BLaER1 treated with 17β-estradiol and CSF1 and Interleukin-3, amounts not matched to agents 10 nM and 100 nM (cell line): ENCODE data around the gene NKAIN4.

Experiments
- H3K27ac ChIP-seq, 11 experiments: shearing (Covaris generic); formaldehyde crosslinking; 2 replicates each; pipeline ENCODE4 v1.8.1; 2022
- H3K27me3 ChIP-seq, 11 experiments: shearing (Covaris generic); formaldehyde crosslinking; 2 replicates each; pipeline ENCODE4 v1.8.1; 2022
- H3K36me3 ChIP-seq, 11 experiments: shearing (Covaris generic); formaldehyde crosslinking; 2 replicates each; pipeline ENCODE4 v1.8.1; 2022
- H3K4me1 ChIP-seq, 10 experiments: shearing (Covaris generic); formaldehyde crosslinking; 2 replicates each; pipeline ENCODE4 v1.8.1; 2022
- H3K4me2 ChIP-seq, 11 experiments: shearing (Covaris generic); formaldehyde crosslinking; 2 replicates each; pipeline ENCODE4 v1.8.1; 2022
- H3K4me3 ChIP-seq, 10 experiments: shearing (Covaris generic); formaldehyde crosslinking; 2 replicates each; pipeline ENCODE4 v1.8.1; 2022
- H3K9ac ChIP-seq, 11 experiments: shearing (Covaris generic); formaldehyde crosslinking; 2 replicates each; pipeline ENCODE4 v1.8.1; 2022
- H3K9me3 ChIP-seq, 11 experiments: shearing (Covaris generic); formaldehyde crosslinking; replicated peaks in 1 of 11; 2 replicates each; pipeline ENCODE4 v1.8.1; 2022
- H4K20me1 ChIP-seq, 11 experiments: shearing (Covaris generic); formaldehyde crosslinking; 2 replicates each; pipeline ENCODE4 v1.8.1; 2022
- Cebpa-rat ChIP-seq, 11 experiments: shearing (Covaris generic); IDR thresholded peaks; 2 replicates each; pipeline ENCODE4 v1.8.1; 2022

Gene NKAIN4

GRCh38 chr20:63280929-63281545, 26.8 kb upstream of the NKAIN4 start:
- Histone ChIP-seq H3K9me3 (no peaks in the 10 kb centered on the region), H3K36me3 (peaks cover 46 to 89% (median 77%) of the 10 kb centered on the region in 11 experiments), H3K27me3 (no peaks in the 10 kb centered on the region), H3K27ac (peak overlapping the region in 2 of 11 experiments; percentile 23 to 34; a peak in 3 of 22 replicates), H3K4me3 (0 out of 20 replicates have a peak overlapping the region, but pooled peaks of 1 of the 10 experiments have one; percentile 5), H4K20me1 (peaks cover 33 to 100% (median 90%) of the 10 kb centered on the region in 11 experiments), H3K9ac (peak overlapping the region in 6 of 11 experiments; percentile 22 to 78 (median 47); a peak in 9 of 22 replicates), H3K4me2 (peak overlapping the region; percentile 10 to 98 (median 92); a peak in 20 of 22 replicates), H3K4me1 (peaks cover 72 to 89% (median 86%) of the 10 kb centered on the region in 10 experiments)
- no peak for TF ChIP-seq Cebpa-rat (IDR thresholded peaks at IDR 0.05)

- no peak overlapping the region for H3K27ac ChIP-seq
- peaks cover 47 to 89% (median 77%) of the 10 kb centered on the region in 11 experiments for H3K36me3 ChIP-seq
- 0 out of 20 replicates have a peak overlapping the region, but pooled peaks of 1 of the 10 experiments have one; percentile 5 for H3K4me3 ChIP-seq
- peak overlapping the region in 5 of 11 experiments; percentile 11 to 78 (median 51); a peak in 9 of 22 replicates for H3K9ac ChIP-seq
- H3K4me2 ChIP-seq: peak overlapping the region in 9 of 11 experiments; percentile 83 to 98 (median 93); a peak in 18 of 22 replicates
- no peaks in the 10 kb centered on the region for H3K9me3 ChIP-seq
- no peaks in the 10 kb centered on the region for H3K27me3 ChIP-seq
- peaks cover 66 to 82% (median 79%) of the 10 kb centered on the region in 10 experiments for H3K4me1 ChIP-seq
- peaks cover 35 to 100% (median 90%) of the 10 kb centered on the region in 11 experiments for H4K20me1 ChIP-seq
- no peak for TF ChIP-seq Cebpa-rat (IDR thresholded peaks at IDR 0.05)
Measured at GRCh38 chr20:63280371-63280770, 26.1 kb upstream of the NKAIN4 start.

- no peak for TF ChIP-seq Cebpa-rat (IDR thresholded peaks at IDR 0.05)
- H3K9me3 ChIP-seq: no peaks in the 10 kb centered on the region
- H3K4me1 ChIP-seq: peaks cover 64 to 80% (median 78%) of the 10 kb centered on the region in 10 experiments
- H3K36me3 ChIP-seq: peaks cover 47 to 89% (median 80%) of the 10 kb centered on the region in 11 experiments
- H4K20me1 ChIP-seq: peaks cover 39 to 100% (median 93%) of the 10 kb centered on the region in 11 experiments
- H3K4me3 ChIP-seq: no peak overlapping the region
- H3K27ac ChIP-seq: no peak overlapping the region
- peak overlapping the region in 8 of 11 experiments; percentile 83 to 98 (median 93); a peak in 15 of 22 replicates for H3K4me2 ChIP-seq
- no peaks in the 10 kb centered on the region for H3K27me3 ChIP-seq
- peak overlapping the region in 3 of 11 experiments; percentile 43 to 78 (median 51); a peak in 7 of 22 replicates for H3K9ac ChIP-seq
Measured at GRCh38 chr20:63279931-63280330, 25.7 kb upstream of the NKAIN4 start.

GRCh38 chr20:63278661-63279060, 24.4 kb upstream of the NKAIN4 start:
- Histone ChIP-seq H3K27ac (peak overlapping the region in 5 of 11 experiments; percentile 7 to 39 (median 13); a peak in 5 of 22 replicates), H3K4me3 (no peak overlapping the region), H3K4me2 (peak overlapping the region; percentile 13 to 98 (median 66); a peak in 19 of 22 replicates), H3K9ac (peak overlapping the region in 9 of 11 experiments; percentile 4 to 47 (median 13); a peak in 8 of 22 replicates), H3K9me3 (no peaks in the 10 kb centered on the region), H3K27me3 (no peaks in the 10 kb centered on the region), H3K4me1 (peaks cover 63 to 79% (median 77%) of the 10 kb centered on the region in 10 experiments), H3K36me3 (peaks cover 47 to 92% (median 80%) of the 10 kb centered on the region in 11 experiments), H4K20me1 (peaks cover 50 to 100% (median 98%) of the 10 kb centered on the region in 11 experiments)
- no peak for TF ChIP-seq Cebpa-rat (IDR thresholded peaks at IDR 0.05)

- Histone ChIP-seq H3K9ac (peak overlapping the region in 2 of 11 experiments; percentile 19 to 47; a peak in 4 of 22 replicates), H3K36me3 (peaks cover 47 to 82% (median 71%) of the 10 kb centered on the region in 11 experiments), H3K4me3 (no peak overlapping the region; a peak in 1 of 20 replicates), H3K27me3 (no peaks in the 10 kb centered on the region), H3K9me3 (no peaks in the 10 kb centered on the region), H3K4me2 (peak overlapping the region in 10 of 11 experiments; percentile 13 to 98 (median 78); a peak in 20 of 22 replicates), H3K4me1 (peaks cover 54 to 75% (median 70%) of the 10 kb centered on the region in 10 experiments), H3K27ac (no peak overlapping the region), H4K20me1 (peaks cover 55 to 97% (median 92%) of the 10 kb centered on the region in 11 experiments)
- TF ChIP-seq Cebpa-rat (IDR thresholded peaks at IDR 0.05): no peak
Measured at GRCh38 chr20:63277466-63278272, 23.4 kb upstream of the NKAIN4 start.

GRCh38 chr20:63276956-63277355, 22.7 kb upstream of the NKAIN4 start:
- TF ChIP-seq Cebpa-rat (IDR thresholded peaks at IDR 0.05): no peak
- Histone ChIP-seq H3K4me2 (no peak overlapping the region), H3K9ac (0 out of 22 replicates have a peak overlapping the region, but pooled peaks of 1 of the 11 experiments have one; percentile 6), H3K9me3 (no peaks in the 10 kb centered on the region), H4K20me1 (peaks cover 50 to 90% (median 84%) of the 10 kb centered on the region in 11 experiments), H3K27me3 (peaks cover 0 to 2% (median 2%) of the 10 kb centered on the region in 11 experiments; a peak in 11 of 22 replicates), H3K4me1 (peaks cover 49 to 71% (median 65%) of the 10 kb centered on the region in 10 experiments), H3K4me3 (no peak overlapping the region), H3K36me3 (peaks cover 47 to 75% (median 65%) of the 10 kb centered on the region in 11 experiments), H3K27ac (no peak overlapping the region)

- H3K9ac ChIP-seq: 0 out of 22 replicates have a peak overlapping the region, but pooled peaks of 1 of the 11 experiments have one; percentile 19
- H3K4me1 ChIP-seq: peaks cover 42 to 62% (median 57%) of the 10 kb centered on the region in 10 experiments
- peaks cover 0 to 13% (median 11%) of the 10 kb centered on the region in 11 experiments; a peak in 11 of 22 replicates for H3K27me3 ChIP-seq
Measured at GRCh38 chr20:63275825-63276224, 21.6 kb upstream of the NKAIN4 start.

More at GRCh38 chr20:63275825-63276224, 21.6 kb upstream of the NKAIN4 start:
- peaks cover 47 to 63% (median 55%) of the 10 kb centered on the region in 11 experiments for H3K36me3 ChIP-seq
- TF ChIP-seq Cebpa-rat (IDR thresholded peaks at IDR 0.05): no peak
- no peak overlapping the region for H3K4me3 ChIP-seq
- no peak overlapping the region for H3K4me2 ChIP-seq
- no peaks in the 10 kb centered on the region for H3K9me3 ChIP-seq
- peaks cover 50 to 79% (median 73%) of the 10 kb centered on the region in 11 experiments for H4K20me1 ChIP-seq
- H3K27ac ChIP-seq: no peak overlapping the region
